RWPE2 (cell line): Measurements from ENCODE around the gene SHROOM2.

Experiments
- ATAC-seq: fragments of 200-7000 bp; cut with Tn5 transposase; 3 replicates; pipeline ENCODE4 v1.9.1; 2021; ENCODE audit warnings: low read depth
- DNase-seq: peaks from one replicate; pipeline ENCODE4 v3.0.0-alpha.2; 2020; ENCODE audit warnings: low spot score
- H3K27ac ChIP-seq: fragments of 450-650 bp; 2 replicates; pipeline ENCODE4 v1.5.1; 2017; ENCODE audit warnings: mild to moderate bottlenecking; ENCODE audit not compliant: poor library complexity, severe bottlenecking
- H3K27me3 ChIP-seq: fragments of 250-450 bp; sonication (Bioruptor Pico); 2 replicates; pipeline ENCODE4 v1.5.1; 2021; ENCODE audit warnings: mild to moderate bottlenecking, moderate library complexity; ENCODE audit not compliant: insufficient read depth, poor library complexity, severe bottlenecking
- H3K36me3 ChIP-seq: fragments of 250-450 bp; sonication (Bioruptor Pico); 2 replicates; pipeline ENCODE4 v1.5.1; 2020; ENCODE audit warnings: low read depth, mild to moderate bottlenecking, moderate library complexity
- H3K4me1 ChIP-seq: fragments of 250-450 bp; sonication (Bioruptor Pico); 2 replicates; pipeline ENCODE4 v1.5.1; 2021; ENCODE audit warnings: mild to moderate bottlenecking, moderate library complexity; ENCODE audit not compliant: insufficient read depth, poor library complexity, severe bottlenecking
- H3K4me3 ChIP-seq: fragments of 250-450 bp; sonication (Bioruptor Pico); 2 replicates; pipeline ENCODE4 v1.5.1; 2021; ENCODE audit warnings: mild to moderate bottlenecking, moderate library complexity; ENCODE audit not compliant: severe bottlenecking
- H3K9me3 ChIP-seq: fragments of 250-450 bp; sonication (Bioruptor Pico); 2 replicates; pipeline ENCODE4 v1.5.1; 2021; ENCODE audit warnings: mild to moderate bottlenecking, moderate library complexity; ENCODE audit not compliant: severe bottlenecking
- CTCF ChIP-seq: fragments of 450-650 bp; IDR thresholded peaks from one replicate; pipeline ENCODE4 v1.5.1; 2017; ENCODE audit warnings: mild to moderate bottlenecking, moderate library complexity; ENCODE audit not compliant: poor library complexity, severe bottlenecking

SHROOM2 gene

DNA sequence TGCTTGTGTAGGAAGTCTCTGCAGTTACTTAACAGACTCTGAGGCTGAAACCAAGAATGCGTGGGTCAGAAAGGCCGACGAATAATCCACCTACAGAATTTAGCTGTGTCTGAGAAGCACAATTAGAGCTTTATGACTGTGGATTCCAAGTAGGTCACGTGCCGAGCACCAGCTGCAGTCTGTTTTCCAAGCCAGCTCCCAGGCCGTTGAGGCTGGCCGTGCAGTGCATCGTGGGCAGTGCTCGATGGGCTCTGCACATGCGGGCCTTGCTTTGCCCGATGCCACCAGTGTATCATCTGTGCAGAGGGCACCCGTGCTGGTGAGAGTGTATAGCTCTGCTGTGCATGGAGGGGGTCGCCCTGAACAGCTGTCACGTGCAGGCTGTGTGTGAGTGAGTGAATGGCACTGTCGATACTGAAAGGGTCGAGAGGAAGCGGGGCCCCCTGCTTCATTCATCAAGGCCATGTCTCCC lies 113.4 kb downstream of the SHROOM2 start:
- H3K27me3 ChIP-seq = no peaks in the 10 kb centered on the region
- H3K4me1 ChIP-seq = peaks cover 8% of the 10 kb centered on the region
- no peak overlapping the region for H3K27ac ChIP-seq
- TF ChIP-seq CTCF = no peak
- ATAC-seq = no peak
- no peak overlapping the region for H3K4me3 ChIP-seq
- no peak for DNase-seq
- H3K36me3 ChIP-seq = no peaks in the 10 kb centered on the region
- H3K9me3 ChIP-seq = no peaks in the 10 kb centered on the region

GRCh38 chrX:9902656-9903055 lies 116.4 kb downstream of the SHROOM2 start:
- peak; percentile 53; the same call in 2 of the 3 replicates for ATAC-seq
- Histone ChIP-seq H3K9me3 (no peaks in the 10 kb centered on the region), H3K27ac (peak overlapping the region; percentile 96), H3K4me1 (peaks cover 23% of the 10 kb centered on the region), H3K4me3 (no peak overlapping the region), H3K36me3 (no peaks in the 10 kb centered on the region), H3K27me3 (no peaks in the 10 kb centered on the region)
- no peak for DNase-seq
- TF ChIP-seq CTCF = no peak

DNA sequence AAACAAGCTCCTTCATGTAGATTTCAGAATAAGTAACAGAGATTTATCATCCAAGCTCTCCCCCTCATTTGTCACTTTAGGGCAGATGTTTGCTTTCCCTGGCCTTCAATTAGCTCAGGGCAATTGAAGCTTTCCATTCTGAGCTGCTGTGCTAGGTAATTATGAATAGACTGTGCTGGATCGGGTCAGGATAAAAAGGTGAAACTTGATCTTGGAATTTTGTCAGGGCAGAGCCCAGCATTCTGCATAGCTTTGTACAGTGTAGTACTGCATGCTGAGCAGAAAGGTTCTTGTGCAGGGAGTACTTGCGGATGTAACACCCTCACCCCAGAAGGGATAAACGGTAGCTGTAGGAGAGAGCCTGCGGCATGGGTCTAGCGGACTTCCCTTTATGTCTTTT lies 116.9 kb downstream of the SHROOM2 start:
- Histone ChIP-seq H3K36me3 (no peaks in the 10 kb centered on the region), H3K4me1 (peaks cover 28% of the 10 kb centered on the region), H3K9me3 (no peaks in the 10 kb centered on the region), H3K4me3 (no peak overlapping the region), H3K27me3 (no peaks in the 10 kb centered on the region), H3K27ac (peak overlapping the region; percentile 96)
- no peak for TF ChIP-seq CTCF
- peak; percentile 36 for ATAC-seq
- no peak for DNase-seq

DNA sequence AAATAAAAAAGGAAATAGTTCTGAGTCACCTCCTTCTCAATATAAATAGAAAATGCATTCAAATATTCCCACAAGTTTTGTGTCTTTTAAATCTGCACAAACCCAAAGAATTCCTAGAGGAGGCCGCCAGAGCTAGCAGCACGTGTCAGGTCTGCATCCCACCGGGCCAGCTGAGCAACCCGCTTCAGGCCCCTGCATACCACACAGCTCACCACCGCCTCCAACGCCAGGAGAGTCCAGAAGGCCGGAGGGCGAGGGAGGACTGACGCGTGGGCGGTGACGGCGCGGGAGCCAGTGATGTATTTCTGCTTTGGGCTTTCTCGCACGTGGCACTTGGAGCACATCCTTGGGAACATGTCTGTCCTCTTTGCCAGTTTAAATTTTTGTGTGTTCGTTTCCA lies 119.1 kb downstream of the SHROOM2 start:
- peaks cover 36% of the 10 kb centered on the region for H3K4me1 ChIP-seq
- H3K27ac ChIP-seq = peak overlapping the region; percentile 96
- no peaks in the 10 kb centered on the region for H3K9me3 ChIP-seq
- no peak for ATAC-seq
- no peak overlapping the region for H3K4me3 ChIP-seq
- H3K36me3 ChIP-seq = no peaks in the 10 kb centered on the region
- DNase-seq = no peak
- no peak for TF ChIP-seq CTCF
- no peaks in the 10 kb centered on the region for H3K27me3 ChIP-seq

GRCh38 chrX:9905721-9906120 lies 119.5 kb downstream of the SHROOM2 start:
- Histone ChIP-seq H3K4me1 (peaks cover 36% of the 10 kb centered on the region), H3K27me3 (no peaks in the 10 kb centered on the region), H3K4me3 (no peak overlapping the region), H3K36me3 (no peaks in the 10 kb centered on the region), H3K27ac (peak overlapping the region; percentile 96), H3K9me3 (no peaks in the 10 kb centered on the region)
- DNase-seq (no peak), ATAC-seq (no peak)
- no peak for TF ChIP-seq CTCF
